ENCODE results near the gene ASMTL. TPM values are rescaled to one million over a fixed set of nuclear protein-coding genes. Genes with fewer than 3 reads are reported as not detected.

The ASMTL gene
- polyA plus RNA-seq, 3 donors from 2014 or later: 58.1 to 68.6 (median 67.1) TPM

- Mint-ChIP-seq H3K27ac (peak overlapping the region in 5 of 6 donors; percentile 98 to 100 (median 99)), H3K4me3 (peak overlapping the region; percentile 89 to 98 (median 94)), H3K4me1 (peaks cover 67 to 68% of the 10 kb centered on the region in 2 donors), H3K27me3 (ENCODE audit: low read depth in 3 of 3) (peaks cover 38 to 58% (median 49%) of the 10 kb centered on the region in 3 donors), H3K36me3 (peaks cover 8 to 20% (median 13%) of the 10 kb centered on the region in 3 donors), H3K9me3 (peaks cover 0 to 2% (median 0%) of the 10 kb centered on the region in 6 donors)
- no peak for DNase-seq
Measured at GRCh38 chrX:1463581-1463980, 10.9 kb upstream of the ASMTL start.

DNA sequence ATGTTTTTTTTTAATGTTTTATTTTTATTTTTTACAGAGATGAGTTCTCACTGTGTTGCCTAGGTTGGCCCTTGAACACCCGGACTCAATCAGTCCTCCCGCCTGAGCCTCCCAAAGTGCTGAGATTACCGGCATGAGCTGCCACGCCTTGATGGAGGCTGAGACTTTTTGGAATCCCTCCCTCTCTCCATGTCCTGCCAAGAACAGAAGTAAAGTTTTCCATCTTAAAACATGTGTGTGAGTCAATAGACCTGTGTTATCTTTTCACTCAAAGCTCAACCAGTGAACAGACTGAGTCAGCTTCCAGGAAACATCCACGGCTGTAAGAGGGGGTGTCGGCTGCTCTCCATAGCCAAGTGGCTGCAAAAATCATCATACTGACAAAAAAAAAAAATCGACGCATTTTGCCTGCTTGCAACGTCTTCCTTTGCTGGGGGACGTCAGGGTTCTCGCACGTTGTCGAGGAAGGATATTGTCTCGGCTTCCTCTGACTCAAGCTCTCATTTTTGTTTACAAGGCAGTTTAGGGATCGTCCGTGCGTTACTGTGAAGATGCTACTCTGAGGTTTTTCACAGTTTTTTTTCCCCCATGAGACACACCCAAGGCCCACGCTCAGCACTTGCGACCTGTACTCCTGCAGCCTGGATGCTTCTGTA lies 10.0 kb upstream of the ASMTL start:
- Mint-ChIP-seq H3K27me3 (ENCODE audit: low read depth in 3 of 3) (peaks cover 34 to 52% (median 42%) of the 10 kb centered on the region in 3 donors), H3K9me3 (peaks cover 0 to 2% (median 0%) of the 10 kb centered on the region in 6 donors), H3K4me1 (peaks cover 59% of the 10 kb centered on the region in 2 donors), H3K27ac (peak overlapping the region in 5 of 6 donors; percentile 98 to 100 (median 99)), H3K36me3 (peaks cover 8 to 16% (median 13%) of the 10 kb centered on the region in 3 donors), H3K4me3 (peak overlapping the region; percentile 89 to 98 (median 94))
- peak; percentile 92 to 94 (median 92) for DNase-seq

DNA sequence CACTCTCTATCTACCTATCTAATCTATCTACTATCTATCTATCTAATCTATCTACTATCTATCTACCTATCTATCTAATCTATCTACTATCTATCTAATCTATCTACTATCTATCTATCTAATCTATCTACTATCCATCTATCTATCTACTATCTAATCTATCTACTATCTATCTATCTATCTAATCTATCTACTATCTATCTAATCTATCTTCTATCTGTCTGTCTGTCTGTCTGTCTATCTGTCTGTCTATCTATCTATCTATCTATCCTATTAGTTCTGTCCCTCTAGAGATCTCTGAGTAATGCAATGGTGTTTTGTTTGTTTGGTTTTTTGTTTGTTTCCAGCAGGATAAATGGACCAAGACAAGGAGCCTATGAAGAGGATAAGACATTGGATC lies 9.4 kb upstream of the ASMTL start:
- Mint-ChIP-seq H3K27me3 (ENCODE audit: low read depth in 3 of 3) (peaks cover 27 to 47% (median 37%) of the 10 kb centered on the region in 3 donors), H3K4me1 (peaks cover 53 to 54% of the 10 kb centered on the region in 2 donors), H3K9me3 (peaks cover 0 to 2% (median 0%) of the 10 kb centered on the region in 6 donors), H3K27ac (peak overlapping the region in 5 of 6 donors; percentile 98 to 100 (median 99)), H3K36me3 (peaks cover 8 to 12% (median 10%) of the 10 kb centered on the region in 3 donors), H3K4me3 (peak overlapping the region in 4 of 5 donors; percentile 22 to 98 (median 76))
- DNase-seq: no peak

DNA sequence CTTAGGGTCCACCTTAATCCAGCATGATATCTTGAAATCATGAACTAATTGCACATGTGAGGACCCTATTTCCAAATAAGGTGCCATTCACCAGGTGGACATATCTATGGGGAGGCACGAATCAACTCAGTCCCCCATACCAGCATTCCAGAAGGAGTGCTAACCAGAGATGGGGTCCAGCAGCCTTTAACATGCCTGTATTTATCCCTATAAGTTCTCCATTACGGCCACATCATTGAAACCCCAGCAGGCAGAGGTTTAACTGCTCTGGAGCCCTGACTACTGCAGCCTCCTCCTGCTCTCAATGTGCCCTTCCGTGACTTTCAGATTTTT lies 3.2 kb upstream of the ASMTL start:
- H3K36me3 Mint-ChIP-seq: no peaks in the 10 kb centered on the region
- no peaks in the 10 kb centered on the region for H3K9me3 Mint-ChIP-seq
- H3K27ac Mint-ChIP-seq: peak overlapping the region in 5 of 6 donors; percentile 44 to 88 (median 81)
- H3K4me3 Mint-ChIP-seq: peak overlapping the region in 3 of 5 donors; percentile 33 to 56 (median 49)
- H3K4me1 Mint-ChIP-seq: peaks cover 18 to 19% of the 10 kb centered on the region in 2 donors
- H3K27me3 Mint-ChIP-seq (ENCODE audit: low read depth in 3 of 3): peaks cover 7 to 10% (median 9%) of the 10 kb centered on the region in 3 donors
- no peak for DNase-seq

DNA sequence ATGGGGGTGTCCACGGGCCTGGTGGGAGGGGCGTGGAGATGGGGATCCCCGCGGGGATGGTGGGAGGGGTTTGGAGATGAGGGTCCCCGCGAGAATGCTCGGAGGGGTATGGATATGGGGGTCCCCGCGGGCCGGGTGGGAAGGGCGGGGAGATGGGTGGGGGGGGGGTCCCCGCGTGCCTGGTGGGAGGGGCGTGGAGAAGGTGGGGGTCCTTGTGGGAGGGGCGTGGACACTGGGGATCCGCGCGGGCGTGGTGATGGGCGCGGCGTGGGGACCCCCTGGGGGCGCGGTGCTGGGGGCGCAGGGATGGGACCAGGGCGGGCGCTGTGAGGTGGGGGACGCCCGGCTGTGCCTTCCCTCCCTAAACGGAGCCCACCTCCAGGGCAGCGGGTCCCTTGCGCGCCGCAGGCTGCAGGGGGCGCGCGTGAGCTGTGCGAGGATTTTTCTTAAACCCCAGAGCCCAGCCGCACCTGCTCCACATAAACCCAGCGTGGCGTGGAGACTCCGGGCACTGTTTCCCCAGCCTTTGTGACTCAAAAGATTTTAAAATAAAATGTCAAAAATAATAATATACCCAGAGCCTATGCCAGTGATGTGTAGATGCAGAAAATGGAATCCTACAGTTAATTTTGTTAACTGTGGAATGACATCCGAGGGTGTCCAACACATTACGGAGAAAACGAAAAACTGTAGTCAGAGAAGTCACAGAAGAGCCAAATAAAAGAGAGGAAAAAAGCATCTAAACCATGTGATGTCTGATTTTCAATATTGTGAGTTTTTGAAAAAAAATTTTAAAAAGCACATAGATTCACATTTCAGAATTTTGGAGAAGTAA lies 1.5 kb upstream of the ASMTL start:
- H3K9me3 Mint-ChIP-seq: peaks cover 0 to 1% (median 0%) of the 10 kb centered on the region in 6 donors
- peak overlapping the region; percentile 57 to 80 (median 72) for H3K4me3 Mint-ChIP-seq
- peak; percentile 88 to 90 (median 89) for DNase-seq
- peaks cover 25 to 29% of the 10 kb centered on the region in 2 donors for H3K4me1 Mint-ChIP-seq
- H3K27me3 Mint-ChIP-seq (ENCODE audit: low read depth in 3 of 3): peaks cover 7 to 19% (median 10%) of the 10 kb centered on the region in 3 donors
- H3K36me3 Mint-ChIP-seq: peaks cover under 1 to 2% (median 2%) of the 10 kb centered on the region in 3 donors
- peak overlapping the region; percentile 34 to 91 (median 84) for H3K27ac Mint-ChIP-seq

- Mint-ChIP-seq H3K4me1 (peaks cover 33 to 37% of the 10 kb centered on the region in 2 donors), H3K4me3 (peak overlapping the region; percentile 73 to 88 (median 83)), H3K36me3 (peaks cover 8 to 9% (median 8%) of the 10 kb centered on the region in 3 donors), H3K9me3 (peaks cover 0 to 5% (median 4%) of the 10 kb centered on the region in 6 donors), H3K27ac (peak overlapping the region; percentile 80 to 98 (median 90)), H3K27me3 (ENCODE audit: low read depth in 3 of 3) (peaks cover 12 to 25% (median 18%) of the 10 kb centered on the region in 3 donors)
- peak; percentile 84 to 86 (median 85) for DNase-seq
Measured at GRCh38 chrX:1453395-1453783, 680 bp upstream of the ASMTL start.

DNA sequence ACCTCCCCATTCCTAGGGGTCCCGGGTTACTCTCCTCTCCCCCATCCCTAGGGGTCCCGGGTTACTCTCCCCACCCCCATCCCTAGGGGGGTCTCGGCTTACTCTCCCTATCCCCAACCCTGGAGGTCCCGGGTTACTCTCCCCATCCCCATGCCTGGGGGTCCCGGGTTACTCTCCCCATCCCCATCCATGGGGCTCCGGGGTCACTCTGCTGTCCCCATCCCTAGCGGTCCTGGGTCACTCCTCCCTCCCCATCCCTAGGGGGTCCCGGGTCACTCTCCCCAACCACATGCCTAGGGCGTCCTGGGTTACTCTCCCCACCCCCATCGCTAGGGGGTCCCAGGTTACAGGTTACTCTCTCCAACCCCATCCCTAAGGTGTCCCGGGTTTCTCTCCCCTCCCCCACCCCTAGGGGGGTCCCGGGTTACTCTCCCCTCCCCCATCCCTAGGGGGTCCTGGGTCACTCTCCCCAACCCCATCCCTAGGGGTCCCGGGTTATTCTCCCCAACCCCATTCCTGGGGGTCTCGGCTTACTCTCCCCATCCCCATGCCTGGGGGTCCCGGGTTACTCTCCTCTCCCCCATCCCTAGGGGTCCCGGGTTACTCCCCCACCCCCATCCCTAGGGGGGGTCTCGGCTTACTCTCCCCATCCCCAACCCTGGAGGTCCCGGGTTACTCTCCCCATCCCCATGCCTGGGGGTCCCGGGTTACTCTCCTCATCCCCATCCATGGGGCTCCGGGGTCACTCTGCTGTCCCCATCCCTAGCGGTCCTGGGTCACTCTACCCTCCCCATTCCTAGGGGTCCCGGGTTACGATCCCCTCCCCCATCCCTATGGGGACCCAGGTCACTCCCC lies 821 bp downstream of the ASMTL start:
- Mint-ChIP-seq H3K9me3 (peaks cover 4 to 13% (median 7%) of the 10 kb centered on the region in 6 donors), H3K27ac (peak overlapping the region in 3 of 6 donors; percentile 12 to 95 (median 80)), H3K36me3 (peaks cover 8 to 18% (median 17%) of the 10 kb centered on the region in 3 donors), H3K27me3 (ENCODE audit: low read depth in 3 of 3) (peaks cover 18 to 31% (median 29%) of the 10 kb centered on the region in 3 donors), H3K4me1 (peaks cover 45 to 52% of the 10 kb centered on the region in 2 donors), H3K4me3 (peak overlapping the region; percentile 83 to 88 (median 86))
- DNase-seq: no peak

- peaks cover 44 to 55% of the 10 kb centered on the region in 2 donors for H3K4me1 Mint-ChIP-seq
- H3K27ac Mint-ChIP-seq: no peak overlapping the region
- peaks cover 8 to 21% (median 17%) of the 10 kb centered on the region in 3 donors for H3K36me3 Mint-ChIP-seq
- H3K27me3 Mint-ChIP-seq (ENCODE audit: low read depth in 3 of 3): peaks cover 18 to 33% (median 29%) of the 10 kb centered on the region in 3 donors
- H3K4me3 Mint-ChIP-seq: peak overlapping the region in 2 of 5 donors; percentile 27 to 38
- H3K9me3 Mint-ChIP-seq: peaks cover 4 to 13% (median 7%) of the 10 kb centered on the region in 6 donors
- no peak for DNase-seq
Measured at GRCh38 chrX:1451251-1451660, 1.5 kb downstream of the ASMTL start.

DNA sequence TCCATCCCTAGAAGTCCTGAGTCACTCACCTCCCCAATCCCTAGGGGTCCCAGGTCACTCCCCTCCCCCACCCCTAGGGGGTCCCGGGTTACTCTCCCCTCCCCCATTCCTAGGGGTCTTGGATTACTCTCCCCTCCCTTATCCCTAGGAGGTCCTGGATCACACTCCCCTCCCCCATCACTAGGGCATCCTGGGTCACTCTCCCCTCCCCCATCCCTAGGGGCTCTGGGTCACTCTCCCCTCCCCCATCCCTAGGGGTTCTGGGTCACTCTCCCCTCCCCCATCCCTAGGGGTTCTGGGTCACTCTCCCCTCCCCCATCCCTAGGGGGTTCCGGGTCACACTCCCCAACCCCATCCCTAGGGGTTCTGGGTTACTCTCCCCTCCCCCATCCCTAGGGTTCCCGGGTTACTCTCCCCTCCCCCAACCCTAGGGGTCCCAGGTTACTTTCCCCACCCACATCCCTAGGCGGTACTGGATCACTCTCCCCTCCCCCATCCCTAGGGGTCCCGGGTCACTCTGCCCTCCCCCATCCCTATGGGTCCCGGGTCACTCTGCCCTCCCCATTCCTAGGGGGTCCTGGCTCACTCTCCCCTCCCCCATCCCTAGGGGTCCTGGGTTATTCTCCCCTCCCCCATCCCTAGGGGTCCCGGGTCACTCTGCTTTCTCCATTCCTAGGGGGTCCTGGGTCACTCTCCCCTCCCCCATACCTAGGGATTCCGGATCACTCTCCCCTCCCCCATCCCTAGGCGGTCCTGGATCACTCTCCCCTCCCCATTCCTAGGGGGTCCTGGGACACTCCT lies 2.1 kb downstream of the ASMTL start:
- H3K36me3 Mint-ChIP-seq: peaks cover 14 to 23% (median 17%) of the 10 kb centered on the region in 3 donors
- H3K4me3 Mint-ChIP-seq: no peak overlapping the region
- DNase-seq: no peak
- peaks cover 39 to 57% of the 10 kb centered on the region in 2 donors for H3K4me1 Mint-ChIP-seq
- H3K27ac Mint-ChIP-seq: peak overlapping the region in 1 of 6 donors; percentile 16
- peaks cover 4 to 13% (median 7%) of the 10 kb centered on the region in 6 donors for H3K9me3 Mint-ChIP-seq
- peaks cover 18 to 33% (median 29%) of the 10 kb centered on the region in 3 donors for H3K27me3 Mint-ChIP-seq (ENCODE audit: low read depth in 3 of 3)

DNA sequence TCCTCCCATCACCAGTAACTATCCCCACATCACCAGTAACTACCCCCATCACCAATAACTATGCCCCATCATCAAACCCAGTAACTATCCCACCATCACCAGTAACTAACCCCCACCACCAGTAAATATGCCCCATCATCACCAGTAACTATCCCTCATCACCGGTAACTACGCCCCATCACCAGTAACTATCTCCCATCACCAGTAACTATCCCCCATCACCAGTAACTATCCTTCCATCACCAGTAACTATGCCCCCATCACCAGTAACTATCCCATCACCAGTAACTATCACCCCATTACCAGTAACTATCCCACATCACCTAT lies 2.9 kb downstream of the ASMTL start:
- peaks cover 4 to 13% (median 7%) of the 10 kb centered on the region in 6 donors for H3K9me3 Mint-ChIP-seq

GRCh38 chrX:1449036-1449822 lies 3.5 kb downstream of the ASMTL start:
- DNase-seq: no peak
- H3K27me3 Mint-ChIP-seq (ENCODE audit: low read depth in 3 of 3): peaks cover 18 to 35% (median 31%) of the 10 kb centered on the region in 3 donors
- peaks cover 14 to 34% (median 26%) of the 10 kb centered on the region in 3 donors for H3K36me3 Mint-ChIP-seq
- H3K27ac Mint-ChIP-seq: peak overlapping the region in 4 of 6 donors; percentile 6 to 72 (median 48)
- H3K4me1 Mint-ChIP-seq: peaks cover 37 to 43% of the 10 kb centered on the region in 2 donors
- peak overlapping the region in 1 of 5 donors; percentile 33 for H3K4me3 Mint-ChIP-seq
- H3K9me3 Mint-ChIP-seq: peaks cover 4 to 13% (median 8%) of the 10 kb centered on the region in 6 donors

More for the DNA sequence above, 2.9 kb downstream of the ASMTL start:
- Mint-ChIP-seq H3K27ac (peak overlapping the region in 3 of 6 donors; percentile 6 to 72 (median 54)), H3K36me3 (peaks cover 14 to 30% (median 23%) of the 10 kb centered on the region in 3 donors), H3K4me3 (peak overlapping the region in 2 of 5 donors; percentile 41 to 49), H3K27me3 (ENCODE audit: low read depth in 3 of 3) (peaks cover 18 to 34% (median 29%) of the 10 kb centered on the region in 3 donors), H3K4me1 (peaks cover 40 to 49% of the 10 kb centered on the region in 2 donors)
- no peak for DNase-seq
